ENCODE measurements around the gene SLC22A17. TPM values are rescaled to one million over a fixed set of nuclear protein-coding genes. Genes with fewer than 3 reads are reported as not detected.
A peak's percentile ranks its signal among the peaks of the same experiment; 100 is the strongest.

The SLC22A17 gene
- total and polyA plus RNA-seq, 2 of the 13 experiments (the other 11 are each of a cell fraction or from before 2014, with no cell fraction given): 0.95 to 1.1 TPM

GRCh38 chr14:23380976-23381375 is 28.3 kb upstream of the SLC22A17 start:
- H2AFZ ChIP-seq (ENCODE audit: low read length): no peak overlapping the region
- no peak for TF ChIP-seq POLR2A (IDR thresholded peaks at IDR 0.05; ENCODE audit: insufficient read depth in 1 of 2, low read depth in 2 of 2, low read length in 2 of 2)
- 0 out of 2 replicates have a peak, but pooled peaks have one; percentile 21 for TF ChIP-seq THAP7 (CRISPR knock-in tag; IDR thresholded peaks at IDR 0.05)
- TF ChIP-seq NR0B2 (CRISPR knock-in tag; IDR thresholded peaks at IDR 0.05): no peak
- no peak for TF ChIP-seq KLF9 (CRISPR knock-in tag; IDR thresholded peaks at IDR 0.05; ENCODE audit: low read depth)
- no peak for TF ChIP-seq ERF (CRISPR knock-in tag; IDR thresholded peaks at IDR 0.05)
- TF ChIP-seq SP4 (CRISPR knock-in tag; IDR thresholded peaks at IDR 0.05): 0 out of 2 replicates have a peak, but pooled peaks have one; percentile 21
- CTCF ChIA-PET (ENCODE audit: low intra/inter-chr PET ratio, low total read pairs): interaction anchor here (2.1 to 5.9 kb wide), 3 partner anchors 53 to 260 kb away, joined by 13 to 111 read pairs (median 96); no protein-coding TSS in a partner anchor
- no peaks in the 10 kb centered on the region for H3K79me2 ChIP-seq (ENCODE audit: insufficient read depth, low read length)
- no peaks in the 10 kb centered on the region for H3K4me1 ChIP-seq (ENCODE audit: insufficient read depth, low read length)
- 36% methylated on average over 4 of the region's 4 CpGs for WGBS (ENCODE audit: low lambda C conversion rate)
- in situ Hi-C loops (cut with HindIII; ENCODE audit: extremely low pct_ligation_motif_present, low pct_unique_long_range_greater_than_20kb) (no loop called here), intact Hi-C loops (cut with micrococcal nuclease; ENCODE audit: unreplicated experiment) (loop anchor here (1.0 to 5.0 kb wide), 3 partner anchors 53 to 259 kb away; no protein-coding TSS in a partner anchor)
- no peaks in the 10 kb centered on the region for H4K20me1 ChIP-seq (ENCODE audit: insufficient read depth, low read length)
- H3K9me3 ChIP-seq (ENCODE audit: low read length): no peaks in the 10 kb centered on the region
- peaks cover 26 to 91% of the 10 kb centered on the region in 2 experiments for H3K27me3 ChIP-seq (ENCODE audit: control insufficient read depth in 1 of 2, insufficient read depth in 2 of 2, low read length in 2 of 2)
- no peak overlapping the region for H3K9ac ChIP-seq (ENCODE audit: insufficient read depth, low read depth, low read length)
- H3K4me3 ChIP-seq (replicated peaks in 1 of 3; ENCODE audit: insufficient read depth in 1 of 3, low read depth in 2 of 3, low read length in 3 of 3): no peak overlapping the region
- ATAC-seq (no peak), FAIRE-seq (no peak), DNase-seq (ENCODE audit: low spot score) (no peak)
- no peak overlapping the region for H3K4me2 ChIP-seq (ENCODE audit: low read depth, low read length)
- H3K36me3 ChIP-seq (replicated peaks in 1 of 2; ENCODE audit: control insufficient read depth in 1 of 2, insufficient read depth in 2 of 2, low read length in 2 of 2): no peaks in the 10 kb centered on the region
- POLR2A ChIA-PET: interaction anchor here (1.2 to 1.4 kb wide), 3 partner anchors 54 to 74 kb away, joined by 3 to 16 read pairs (median 8); partner anchors contain the start of gene PABPN1
- BruUV-seq (replicated peaks): no TSS peak
- no peak overlapping the region for H3K27ac ChIP-seq (ENCODE audit: extremely low read length, insufficient read depth, low read length)
